Measurements from ENCODE around the gene UBA5. TPM values are rescaled to one million over a fixed set of nuclear protein-coding genes. Genes with fewer than 3 reads are reported as not detected.
"Not testable (repeated sequence)": the region's sequence is repeated elsewhere in the genome, so short reads cannot be mapped to it uniquely, and the experiment has no call there.

UBA5 gene
- polyA plus RNA-seq, 2 of the 4 experiments (the other 2 are of a cell fraction), result 41.8 to 49.1 TPM

- no peak for TF ChIP-seq ZC3H11A (IDR thresholded peaks at IDR 0.05)
- TF ChIP-seq HES2 (IDR thresholded peaks at IDR 0.05), result no peak
- no peak for TF ChIP-seq NFE2L2 (conservative IDR thresholded peaks at IDR 0.05; ENCODE audit: low read length)
- no peak for TF ChIP-seq CHD4 (IDR thresholded peaks at IDR 0.05; ENCODE audit: borderline replicate concordance)
Measured at GRCh38 chr3:132637590-132637989, 22.5 kb upstream of the UBA5 start (continued).

- ATAC-seq (no peak), FAIRE-seq (no peak), DNase-seq (ENCODE audit: low read depth in 1 of 2, low spot score in 1 of 2) (no peak)
- Histone ChIP-seq H3K27ac (no peak overlapping the region), H3K4me3 (no peak overlapping the region), H3K9me3 (no peaks in the 10 kb centered on the region), H3K4me1 (peaks cover 20% of the 10 kb centered on the region; the same call in 2 of the 3 replicates), H3K4me2 (no peak overlapping the region; the same call in 2 of the 3 replicates)
- TF ChIP-seq RARB (CRISPR knock-in tag; IDR thresholded peaks at IDR 0.05), result no peak
- TF ChIP-seq MYC (IDR thresholded peaks at IDR 0.05; ENCODE audit: borderline replicate concordance, low read length), result no peak
- no peak for TF ChIP-seq SREBF2 (IDR thresholded peaks at IDR 0.05)
- TF ChIP-seq BHLHE40 (IDR thresholded peaks at IDR 0.05; ENCODE audit: low read depth, low read length), result no peak
- no peak for TF ChIP-seq JUN (IDR thresholded peaks at IDR 0.05)
- TF ChIP-seq NR3C1 (IDR thresholded peaks at IDR 0.05), result no peak
- TF ChIP-seq TFCP2L1 (CRISPR knock-in tag; IDR thresholded peaks at IDR 0.05), result no peak
- no peak for TF ChIP-seq KDM5A (IDR thresholded peaks at IDR 0.05)
- no peak for TF ChIP-seq HMGXB4 (CRISPR knock-in tag; IDR thresholded peaks at IDR 0.05; ENCODE audit: borderline replicate concordance)
- TF ChIP-seq JUNB (IDR thresholded peaks at IDR 0.05), result no peak
- TF ChIP-seq HOXA7 (CRISPR knock-in tag; IDR thresholded peaks at IDR 0.05), result no peak
- no peak for TF ChIP-seq CHD4 (IDR thresholded peaks at IDR 0.05; ENCODE audit: borderline replicate concordance)
- no peak for TF ChIP-seq POLR2AphosphoS2 (conservative IDR thresholded peaks at IDR 0.05; ENCODE audit: low read length)
- POLR2A ChIA-PET, result no interaction called here
- CTCF ChIA-PET, result interaction anchor here (2.1 kb wide), 1 partner anchor 102 kb away, joined by 10 read pairs; no protein-coding TSS in a partner anchor
Measured at GRCh38 chr3:132638706-132639105, 21.4 kb upstream of the UBA5 start.

GRCh38 chr3:132641427-132641826 is 18.7 kb upstream of the UBA5 start:
- DNase-seq (ENCODE audit: low read depth in 1 of 2, low spot score in 1 of 2); H3K4me3 ChIP-seq; ATAC-seq; H3K4me2 ChIP-seq; POLR2A ChIA-PET; H3K9me3 ChIP-seq; H3K27ac ChIP-seq; FAIRE-seq: not testable (repeated sequence)
- CTCF ChIA-PET, result interaction anchor here (0.7 to 2.1 kb wide), 12 partner anchors 12 to 290 kb away, joined by 3 to 16 read pairs (median 4); partner anchors contain the start of genes ACAD11 and UBA5
- H3K4me1 ChIP-seq, result peaks cover 29% of the 10 kb centered on the region
- 91% methylated on average over 2 of the region's 2 CpGs for WGBS (ENCODE audit: missing lambda C conversion rate)

- no peak overlapping the region for H3K27ac ChIP-seq
- FAIRE-seq (no peak), DNase-seq (ENCODE audit: low read depth in 1 of 2, low spot score in 1 of 2) (peak; percentile 37 to 38), ATAC-seq (peak; percentile 50 to 68; a peak in 5 of 6 replicates)
- CTCF ChIA-PET, result interaction anchor here (0.9 to 2.1 kb wide), 14 partner anchors 11 to 290 kb away, joined by 3 to 16 read pairs (median 4); partner anchors contain the start of genes ACAD11 and UBA5
- WGBS (ENCODE audit: missing lambda C conversion rate), result 48% methylated on average over 5 of the region's 5 CpGs
- no peaks in the 10 kb centered on the region for H3K9me3 ChIP-seq
- POLR2A ChIA-PET, result interaction anchor here (1.0 kb wide), 1 partner anchor 18 kb away, joined by 3 read pairs; the partner anchor contains the start of genes ACAD11 and UBA5
- no peak overlapping the region for H3K4me2 ChIP-seq
- no peak overlapping the region for H3K4me3 ChIP-seq
- H3K4me1 ChIP-seq, result peaks cover 26% of the 10 kb centered on the region
- TF ChIP-seq FOXS1 (CRISPR knock-in tag; IDR thresholded peaks at IDR 0.05) (no peak), PBX3 (IDR thresholded peaks at IDR 0.05) (no peak), MYC (IDR thresholded peaks at IDR 0.05; ENCODE audit: borderline replicate concordance, low read length) (no peak), RNF2 (IDR thresholded peaks at IDR 0.05; ENCODE audit: borderline replicate concordance, low read depth) (no peak), SMC3 (IDR thresholded peaks at IDR 0.05) (peak; percentile 53), ELK1 (IDR thresholded peaks at IDR 0.05; ENCODE audit: low read depth, low read length) (no peak), CBX8 (IDR thresholded peaks at IDR 0.05) (no peak), FOSL2 (IDR thresholded peaks at IDR 0.05) (no peak), FOSL2 (CRISPR knock-in tag; IDR thresholded peaks at IDR 0.05) (no peak), MAFK (IDR thresholded peaks at IDR 0.05; ENCODE audit: partially characterized antibody) (no peak), KDM1A (IDR thresholded peaks at IDR 0.05; ENCODE audit: low read depth) (no peak), PHF8 (IDR thresholded peaks at IDR 0.05; ENCODE audit: borderline replicate concordance, low read depth) (no peak)
Measured at GRCh38 chr3:132641837-132642538, 18.1 kb upstream of the UBA5 start.
